HG02678 (cell line): Measurements from ENCODE around the gene GPR162.

Source experiments
- ATAC-seq: cut with Tn5 transposase; IDR thresholded peaks from one replicate; pipeline ENCODE4 v1.9.1; 2021; ENCODE audit warnings: mild to moderate bottlenecking, moderate library complexity; ENCODE audit not compliant: unreplicated experiment

Gene GPR162

DNA sequence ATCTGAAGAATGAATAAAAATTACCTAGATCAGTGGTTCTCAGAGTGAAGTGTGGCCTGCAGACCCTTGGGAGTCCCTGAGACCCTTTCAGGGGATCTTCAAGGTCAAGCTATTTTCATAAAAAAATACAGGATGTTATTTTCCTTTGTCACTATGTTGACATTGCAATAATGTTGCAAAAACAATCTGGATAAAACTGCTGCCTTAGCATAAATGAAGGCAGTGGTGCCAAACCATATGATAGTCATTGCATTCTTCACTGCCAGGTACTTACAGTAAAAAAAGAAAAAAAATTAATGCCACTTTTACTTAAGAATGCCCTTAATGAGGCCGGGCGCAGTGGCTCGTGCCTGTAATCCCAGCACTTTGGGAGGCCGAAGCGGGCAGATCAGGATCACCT lies 34.3 kb upstream of the GPR162 start:
- ATAC-seq, result no peak

DNA sequence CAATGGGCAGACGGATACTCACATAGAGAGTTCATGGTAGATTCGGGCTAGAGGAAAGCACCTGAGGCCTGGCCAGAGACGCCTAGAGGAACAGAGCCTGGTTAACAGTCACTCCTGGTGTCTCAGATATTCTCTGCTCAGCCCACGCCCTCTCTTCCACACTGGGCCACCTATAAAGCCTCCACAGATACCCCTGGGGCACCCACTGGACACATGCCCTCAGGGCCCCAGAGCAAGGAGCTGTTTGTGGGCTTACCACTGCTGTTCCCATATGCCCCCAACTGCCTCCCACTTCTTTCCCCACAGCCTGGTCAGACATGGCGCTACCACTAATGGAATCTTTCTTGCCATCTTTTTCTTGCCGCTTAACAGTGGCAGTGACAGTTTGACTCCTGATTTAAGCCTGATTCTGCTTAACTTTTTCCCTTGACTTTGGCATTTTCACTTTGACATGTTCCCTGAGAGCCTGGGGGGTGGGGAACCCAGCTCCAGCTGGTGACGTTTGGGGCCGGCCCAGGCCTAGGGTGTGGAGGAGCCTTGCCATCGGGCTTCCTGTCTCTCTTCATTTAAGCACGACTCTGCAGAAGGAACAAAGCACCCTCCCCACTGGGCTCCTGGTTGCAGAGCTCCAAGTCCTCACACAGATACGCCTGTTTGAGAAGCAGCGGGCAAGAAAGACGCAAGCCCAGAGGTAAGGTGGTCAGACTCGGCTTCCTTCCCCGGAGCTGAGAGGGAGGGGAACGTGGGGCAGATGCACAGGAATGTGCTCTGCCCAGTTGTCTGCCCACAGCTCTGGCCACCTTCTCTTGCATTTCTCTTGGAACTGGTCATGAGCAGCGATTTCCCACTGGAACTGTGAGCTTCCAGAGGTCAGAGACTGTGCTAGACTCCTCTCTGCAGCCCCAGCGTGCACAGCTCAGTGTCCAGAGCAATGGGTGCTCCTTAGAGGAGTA lies 32.4 kb upstream of the GPR162 start, which contains the start of gene CD4:
TSS of gene CD4 (plus strand) at position 557 of the 953 bp plus-strand sequence. CDS start 10,611 bp downstream, outside the sequence.
- no peak for ATAC-seq

DNA sequence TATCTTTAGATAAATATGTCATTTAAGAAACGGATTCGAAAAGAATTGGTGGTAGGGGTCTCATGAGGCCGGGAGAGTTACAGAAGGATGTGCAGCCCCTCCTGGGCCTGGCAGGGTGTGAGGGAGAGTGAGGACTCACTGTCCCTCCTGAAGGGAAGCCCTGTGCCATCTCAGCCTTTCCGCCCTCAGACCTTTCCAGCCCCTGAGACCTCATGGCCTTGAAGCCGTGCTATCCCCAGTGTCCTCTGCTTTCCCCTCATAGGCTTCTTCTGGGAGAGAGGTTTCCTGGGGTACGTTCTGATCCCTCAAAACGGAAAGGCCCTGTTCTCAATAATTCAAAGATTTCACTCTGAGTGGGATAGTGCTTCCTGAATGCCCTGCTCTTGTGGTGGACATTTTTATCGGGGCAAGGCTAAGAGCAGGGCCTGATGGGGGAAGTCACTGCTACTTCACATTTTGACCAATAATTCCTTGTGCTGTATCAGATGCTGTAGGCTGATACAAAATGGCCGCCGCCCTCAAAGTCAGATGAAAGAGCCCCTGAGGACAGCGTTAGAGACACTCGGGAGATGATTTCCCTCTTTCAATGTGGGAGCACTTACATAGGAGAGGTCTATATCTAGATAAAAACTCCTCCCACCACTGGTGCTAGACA lies 31.0 kb upstream of the GPR162 start:
- ATAC-seq, result no peak

DNA sequence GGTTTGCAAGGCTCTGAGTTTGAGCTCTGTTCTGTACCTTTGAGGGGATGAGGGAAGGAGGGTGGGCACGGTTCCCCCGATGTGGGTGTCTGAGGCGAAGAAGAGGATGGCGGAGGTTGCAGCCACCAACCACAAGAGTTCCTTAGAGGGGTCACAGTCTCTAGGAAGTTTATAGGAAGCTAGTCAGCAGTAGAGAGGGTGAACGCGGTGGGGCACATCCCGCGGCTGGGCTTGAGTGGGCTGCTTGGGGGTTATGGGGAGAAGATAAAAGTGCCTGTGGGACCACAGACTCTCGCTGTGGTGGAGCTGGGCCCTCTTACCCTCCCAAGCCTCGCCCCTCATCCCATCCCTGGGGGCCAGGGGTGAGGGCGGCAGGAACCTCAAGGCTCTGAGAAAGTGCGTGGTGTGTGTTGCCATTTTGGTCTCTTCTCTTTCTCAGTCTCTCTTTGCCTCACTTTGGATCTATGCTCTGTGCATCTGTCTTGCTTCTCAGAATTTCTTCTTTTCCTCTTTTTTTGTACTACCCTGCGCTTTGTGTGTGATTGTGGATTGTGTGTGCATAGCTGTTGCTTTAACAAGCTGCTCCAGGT lies 29.6 kb upstream of the GPR162 start:
- no peak for ATAC-seq

DNA sequence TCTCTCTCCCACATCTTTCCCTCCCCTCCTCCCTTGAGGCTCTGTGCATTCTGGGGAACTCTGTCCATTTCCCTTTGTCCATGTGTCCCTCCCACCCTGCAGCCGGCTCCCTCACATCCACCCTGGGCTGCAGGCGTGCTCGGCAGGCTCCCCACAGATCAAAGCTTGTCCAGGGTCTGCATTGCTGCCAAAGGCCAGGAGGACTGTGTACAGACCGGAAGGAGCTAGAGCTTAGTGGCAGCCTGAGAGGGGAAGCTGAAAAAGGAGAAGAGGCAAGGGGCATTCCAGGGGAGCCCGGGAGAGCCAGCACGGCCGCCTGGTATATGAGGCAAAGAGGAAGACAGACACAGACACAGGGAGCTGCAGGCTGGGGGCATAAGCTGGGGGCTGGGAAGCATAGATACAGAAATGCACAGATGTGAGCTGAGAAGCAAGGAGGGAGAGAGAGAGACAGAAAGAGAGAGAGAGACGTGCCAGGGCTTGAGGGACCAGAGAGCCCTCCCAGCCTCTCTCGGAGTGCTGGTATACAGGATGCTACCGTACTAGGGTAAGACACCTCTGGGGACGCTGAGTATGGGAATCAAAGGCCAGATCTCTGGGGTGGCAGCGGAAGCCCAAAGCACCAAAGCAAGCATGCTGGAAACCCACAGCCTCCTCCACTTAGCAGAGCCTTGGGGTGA lies 29.0 kb upstream of the GPR162 start:
- ATAC-seq, result no peak

DNA sequence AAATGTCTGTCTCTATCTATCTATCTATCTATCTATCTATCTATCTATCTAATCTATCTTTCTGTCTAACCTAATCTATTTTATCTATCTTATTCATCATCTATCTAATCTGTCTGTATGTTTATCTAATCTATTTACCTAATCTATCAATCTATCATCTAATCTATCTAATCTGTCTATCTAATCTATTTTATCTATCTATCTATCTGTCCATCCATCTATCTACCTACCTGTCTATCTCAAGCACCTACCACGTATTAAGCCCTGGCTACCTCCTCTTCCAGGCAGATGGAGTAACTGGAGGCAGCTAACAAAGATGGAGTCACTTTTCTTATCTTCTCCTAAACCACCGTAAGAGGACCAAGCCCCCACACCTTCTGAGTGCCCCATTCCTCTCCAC lies 26.5 kb upstream of the GPR162 start:
- ATAC-seq, result no peak

DNA sequence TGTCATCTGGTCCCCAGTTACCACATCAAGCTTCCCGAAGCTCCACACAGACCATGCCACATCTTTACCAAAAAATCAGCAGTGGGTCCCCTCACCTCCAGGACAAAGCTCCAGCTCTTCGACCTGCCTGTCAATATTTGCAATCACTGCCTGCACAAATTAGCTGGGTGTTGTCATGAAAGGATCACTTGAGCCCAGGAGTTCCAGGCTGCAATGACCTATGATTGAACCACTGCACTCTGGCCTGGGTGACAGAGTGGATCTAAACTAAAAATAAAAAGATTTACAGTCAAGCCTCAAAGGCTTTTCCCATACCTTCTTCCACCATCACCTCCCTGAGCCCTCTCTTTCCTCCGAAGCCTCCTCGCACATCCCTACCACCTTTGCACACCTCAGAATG lies 25.0 kb upstream of the GPR162 start:
- ATAC-seq, result no peak

DNA sequence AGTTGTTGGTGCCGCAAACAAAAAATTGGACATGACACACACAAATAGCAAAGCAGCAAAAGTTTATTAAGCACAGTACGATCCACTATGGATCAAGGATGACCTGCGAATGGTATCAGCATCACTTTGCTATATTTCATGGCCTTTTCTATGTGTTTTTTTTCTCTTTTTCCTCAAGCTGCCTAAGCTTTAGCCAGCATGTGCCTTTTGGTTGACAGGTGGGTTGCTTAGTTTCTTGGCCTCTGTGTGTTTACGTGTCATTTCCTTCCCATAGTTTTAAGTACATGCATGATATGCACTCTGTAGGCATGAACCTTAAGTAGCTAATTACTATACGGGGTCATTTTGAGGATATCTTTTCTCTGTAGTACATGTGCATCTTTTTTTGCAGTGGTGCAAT lies 22.5 kb upstream of the GPR162 start:
- ATAC-seq, result no peak

DNA sequence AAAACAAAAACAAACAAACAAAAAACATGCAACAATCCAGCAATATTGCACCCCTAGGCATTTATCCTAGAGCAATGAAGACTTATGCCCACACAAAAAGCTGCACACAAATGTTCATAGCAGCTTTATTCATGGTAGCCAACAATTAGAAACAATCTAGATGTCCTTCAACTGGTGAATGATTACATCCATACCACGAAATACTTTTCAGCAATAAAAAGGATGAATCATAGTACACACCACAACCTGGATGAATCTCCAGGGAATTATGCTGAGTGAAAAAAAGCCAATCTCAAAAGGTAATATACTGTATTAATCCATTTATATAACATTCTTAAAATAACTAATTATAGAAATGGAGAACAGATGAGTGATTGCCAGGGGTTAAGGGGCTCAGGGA lies 14.5 kb upstream of the GPR162 start:
- no peak for ATAC-seq

DNA sequence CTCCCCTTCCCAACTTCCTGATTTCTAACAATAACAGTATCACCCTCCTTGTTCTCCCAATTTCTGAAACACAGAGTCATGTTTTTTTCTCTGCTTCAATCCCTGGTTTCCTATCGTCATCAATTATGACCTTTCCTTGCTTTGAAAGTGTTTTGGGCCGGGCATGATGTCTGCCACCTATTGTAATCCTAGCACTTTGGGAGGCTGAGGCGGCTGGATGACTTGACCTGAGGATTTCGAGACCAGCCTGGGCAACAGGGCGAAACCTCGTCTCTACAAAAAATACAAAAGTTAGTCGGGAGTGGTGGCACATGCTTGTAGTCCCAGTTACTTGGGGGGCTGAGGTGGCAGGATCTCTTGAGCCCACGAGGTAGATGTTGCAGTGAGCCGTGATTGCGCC lies 12.6 kb upstream of the GPR162 start:
- ATAC-seq, result no peak

DNA sequence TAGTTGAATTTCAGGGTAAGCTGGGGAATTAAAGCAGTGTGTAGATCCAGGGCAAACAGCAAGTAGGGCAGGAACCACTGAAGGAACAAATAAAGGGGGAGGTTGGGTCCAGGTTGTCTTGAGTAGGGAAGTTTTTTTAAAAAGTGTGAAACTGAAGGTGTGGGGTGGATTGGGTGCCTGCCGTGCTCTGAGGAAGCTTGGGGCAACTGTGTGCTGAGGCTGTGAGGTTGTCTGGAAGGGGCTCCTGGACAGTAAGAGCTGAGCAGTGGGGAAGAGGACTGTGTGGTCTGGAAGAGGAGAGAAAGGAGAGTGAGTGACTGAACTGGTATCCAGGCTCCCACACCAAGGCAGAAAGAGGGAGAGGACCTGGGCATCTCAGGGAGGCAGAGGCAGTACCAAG lies 10.9 kb upstream of the GPR162 start:
- ATAC-seq, result no peak

DNA sequence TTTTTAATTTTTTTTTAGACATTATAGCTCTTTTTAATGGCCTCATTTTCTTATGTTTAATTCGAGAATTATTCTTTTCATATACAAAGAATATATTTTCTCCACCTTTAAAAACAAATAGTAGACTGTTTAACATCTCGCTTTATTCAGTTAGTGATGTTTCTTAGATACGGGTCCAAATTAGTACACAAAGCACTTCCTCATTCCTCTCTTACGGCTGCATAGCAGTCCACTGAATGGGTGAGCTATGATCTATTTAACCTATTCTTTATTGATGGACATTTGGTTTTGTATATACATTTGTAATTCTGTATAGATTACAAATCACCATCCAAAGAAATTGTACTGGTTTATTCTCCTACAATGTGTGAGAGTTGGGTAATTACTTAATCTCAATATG lies 8.3 kb upstream of the GPR162 start:
- ATAC-seq, result no peak

DNA sequence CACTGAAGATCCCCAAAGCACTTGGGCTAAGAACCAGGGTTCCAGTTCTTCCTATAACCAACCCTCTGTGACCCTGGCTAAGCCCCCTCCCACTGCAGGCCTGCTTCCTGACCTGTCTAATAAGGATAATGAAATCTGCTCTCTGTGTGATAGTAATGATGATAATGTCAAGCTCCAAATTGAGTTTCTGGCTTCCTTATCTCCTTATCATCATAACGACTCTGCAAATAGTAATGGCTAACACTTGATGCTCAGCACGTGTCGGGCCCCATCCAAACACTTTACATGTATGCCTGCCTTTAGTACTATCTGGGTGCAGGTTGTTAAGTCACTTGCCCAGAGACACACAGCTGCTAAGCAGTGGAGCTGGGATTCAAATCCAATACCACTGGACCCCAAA lies 5.0 kb upstream of the GPR162 start:
- no peak for ATAC-seq

DNA sequence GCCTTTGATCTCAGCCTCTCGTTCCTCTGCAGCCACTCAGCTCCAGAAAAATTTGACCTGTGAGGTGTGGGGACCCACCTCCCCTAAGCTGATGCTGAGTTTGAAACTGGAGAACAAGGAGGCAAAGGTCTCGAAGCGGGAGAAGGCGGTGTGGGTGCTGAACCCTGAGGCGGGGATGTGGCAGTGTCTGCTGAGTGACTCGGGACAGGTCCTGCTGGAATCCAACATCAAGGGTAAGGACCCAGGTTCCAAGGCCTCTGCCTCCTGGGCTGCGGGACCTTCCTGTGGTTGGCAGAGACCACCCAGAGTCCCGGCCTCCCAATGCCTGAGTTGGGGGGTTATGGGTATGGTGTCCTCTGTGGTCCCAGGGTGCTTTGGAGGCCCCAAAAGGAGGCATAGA lies 4.5 kb upstream of the GPR162 start:
- ATAC-seq, result no peak

DNA sequence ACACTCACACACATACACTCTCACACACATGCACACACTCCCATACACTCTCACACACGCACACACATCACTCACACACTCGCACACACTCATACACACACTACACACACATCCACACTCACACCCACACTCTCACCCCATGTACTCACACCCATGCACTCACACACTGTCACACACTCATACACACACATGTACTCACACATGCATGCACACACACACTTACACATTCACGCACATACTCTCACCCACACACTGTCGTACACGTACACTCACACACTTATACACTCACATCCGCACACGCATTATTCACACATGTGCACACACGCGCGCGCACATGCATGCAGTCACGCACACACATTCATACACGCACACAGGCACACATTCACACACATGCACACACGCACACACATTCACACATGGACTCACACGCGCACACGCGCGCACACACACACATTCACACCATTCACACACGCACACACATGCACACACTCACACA lies 3.9 kb upstream of the GPR162 start:
- no peak for ATAC-seq

DNA sequence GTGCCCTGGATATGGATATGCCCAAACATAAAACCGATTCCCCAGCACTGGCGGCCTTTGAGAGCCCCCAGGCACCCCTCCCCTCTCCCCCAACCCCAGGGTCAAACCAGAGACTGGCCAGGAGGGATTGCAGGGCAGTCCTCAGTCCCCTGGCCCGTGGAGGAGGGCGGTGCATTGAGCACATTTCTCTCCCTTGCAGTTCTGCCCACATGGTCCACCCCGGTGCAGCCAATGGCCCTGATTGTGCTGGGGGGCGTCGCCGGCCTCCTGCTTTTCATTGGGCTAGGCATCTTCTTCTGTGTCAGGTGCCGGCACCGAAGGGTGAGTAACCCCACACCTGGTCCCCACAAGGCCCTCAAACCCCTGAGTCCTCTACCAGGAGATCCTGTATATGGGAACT lies 3.4 kb upstream of the GPR162 start:
- no peak for ATAC-seq

DNA sequence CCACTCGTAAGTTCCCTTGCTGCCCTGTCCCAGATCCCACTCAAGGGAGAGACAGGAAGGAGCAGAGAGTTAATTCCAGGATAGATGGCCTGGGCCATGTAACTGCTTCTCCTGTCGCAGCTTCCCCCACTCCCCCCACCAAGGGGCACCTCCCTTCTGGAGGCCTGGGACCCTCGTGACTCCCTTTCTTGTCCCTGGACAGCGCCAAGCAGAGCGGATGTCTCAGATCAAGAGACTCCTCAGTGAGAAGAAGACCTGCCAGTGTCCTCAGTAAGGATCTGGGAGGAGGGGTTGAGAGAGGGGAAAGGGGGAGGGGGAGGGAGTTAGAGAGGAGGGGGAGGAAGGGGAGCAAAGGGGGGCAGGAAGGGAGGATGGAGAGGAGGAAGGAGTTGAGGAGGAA lies 3.0 kb upstream of the GPR162 start:
- ATAC-seq, result no peak

DNA sequence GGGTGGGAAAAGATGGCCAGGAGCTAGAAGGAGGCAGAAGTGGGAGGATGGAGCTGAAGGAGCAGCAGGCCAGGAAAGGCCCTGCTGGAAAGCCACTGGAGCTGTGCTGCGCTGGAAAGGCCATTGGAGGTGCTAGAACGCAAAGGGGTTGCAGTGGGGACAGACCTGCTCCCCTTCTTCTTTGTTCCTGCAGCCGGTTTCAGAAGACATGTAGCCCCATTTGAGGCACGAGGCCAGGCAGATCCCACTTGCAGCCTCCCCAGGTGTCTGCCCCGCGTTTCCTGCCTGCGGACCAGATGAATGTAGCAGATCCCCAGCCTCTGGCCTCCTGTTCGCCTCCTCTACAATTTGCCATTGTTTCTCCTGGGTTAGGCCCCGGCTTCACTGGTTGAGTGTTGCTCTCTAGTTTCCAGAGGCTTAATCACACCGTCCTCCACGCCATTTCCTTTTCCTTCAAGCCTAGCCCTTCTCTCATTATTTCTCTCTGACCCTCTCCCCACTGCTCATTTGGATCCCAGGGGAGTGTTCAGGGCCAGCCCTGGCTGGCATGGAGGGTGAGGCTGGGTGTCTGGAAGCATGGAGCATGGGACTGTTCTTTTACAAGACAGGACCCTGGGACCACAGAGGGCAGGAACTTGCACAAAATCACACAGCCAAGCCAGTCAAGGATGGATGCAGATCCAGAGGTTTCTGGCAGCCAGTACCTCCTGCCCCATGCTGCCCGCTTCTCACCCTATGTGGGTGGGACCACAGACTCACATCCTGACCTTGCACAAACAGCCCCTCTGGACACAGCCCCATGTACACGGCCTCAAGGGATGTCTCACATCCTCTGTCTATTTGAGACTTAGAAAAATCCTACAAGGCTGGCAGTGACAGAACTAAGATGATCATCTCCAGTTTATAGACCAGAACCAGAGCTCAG lies 2.3 kb upstream of the GPR162 start:
- no peak for ATAC-seq

DNA sequence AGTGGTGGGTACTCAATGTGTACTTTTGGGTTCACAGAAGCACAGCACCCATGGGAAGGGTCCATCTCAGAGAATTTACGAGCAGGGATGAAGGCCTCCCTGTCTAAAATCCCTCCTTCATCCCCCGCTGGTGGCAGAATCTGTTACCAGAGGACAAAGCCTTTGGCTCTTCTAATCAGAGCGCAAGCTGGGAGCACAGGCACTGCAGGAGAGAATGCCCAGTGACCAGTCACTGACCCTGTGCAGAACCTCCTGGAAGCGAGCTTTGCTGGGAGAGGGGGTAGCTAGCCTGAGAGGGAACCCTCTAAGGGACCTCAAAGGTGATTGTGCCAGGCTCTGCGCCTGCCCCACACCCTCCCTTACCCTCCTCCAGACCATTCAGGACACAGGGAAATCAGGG lies 1.5 kb upstream of the GPR162 start:
- ATAC-seq, result no peak
